Neural cell (in vitro differentiated cells): ENCODE results near the gene BMP15.

Experiments used
- CTCF ChIP-seq: fragments of 450-650 bp; IDR thresholded peaks from 2 replicates; pipeline ENCODE4 v1.5.1; 2014; ENCODE audit warnings: antibody characterized with exemption, mild to moderate bottlenecking, moderate library complexity; ENCODE audit not compliant: poor library complexity, severe bottlenecking
- EP300 ChIP-seq: fragments of 450-650 bp; conservative IDR thresholded peaks from 2 replicates; pipeline ENCODE4 v1.6.1; 2014; ENCODE audit warnings: antibody characterized with exemption, mild to moderate bottlenecking, moderate library complexity; ENCODE audit not compliant: poor library complexity, severe bottlenecking
- EZH2 ChIP-seq: fragments of 200-600, 300-800 bp; shearing (Covaris generic), sonication (generic); IDR thresholded peaks from 2 replicates; pipeline ENCODE4 v1.6.1; 2014; ENCODE audit warnings: antibody characterized with exemption, low read length, borderline replicate concordance, mild to moderate bottlenecking; ENCODE audit not compliant: insufficient read depth, poor library complexity, severe bottlenecking
- MXI1 ChIP-seq: fragments of 450-650 bp; conservative IDR thresholded peaks from 2 replicates; pipeline ENCODE4 v1.6.1; 2014; ENCODE audit warnings: antibody characterized with exemption, mild to moderate bottlenecking; ENCODE audit not compliant: poor library complexity, severe bottlenecking
- POLR2AphosphoS5 ChIP-seq: IDR thresholded peaks from 2 replicates; pipeline ENCODE4 v1.6.1; 2012
- RAD21 ChIP-seq: fragments of 450-650 bp; conservative IDR thresholded peaks from 2 replicates; pipeline ENCODE4 v1.6.1; 2014; ENCODE audit warnings: antibody characterized with exemption, mild to moderate bottlenecking, moderate library complexity
- REST ChIP-seq: IDR thresholded peaks from 2 replicates; pipeline ENCODE4 v1.6.1; 2012; ENCODE audit warnings: borderline replicate concordance
- TAF1 ChIP-seq: IDR thresholded peaks from 2 replicates; pipeline ENCODE4 v1.6.1; 2012; ENCODE audit warnings: low read depth

GRCh38 chrX:50871922-50872453 is 38.5 kb upstream of the BMP15 start:
- TF ChIP-seq POLR2AphosphoS5 (no peak), CTCF (no peak), EZH2 (no peak), TAF1 (no peak), EP300 (no peak), MXI1 (no peak), RAD21 (no peak), REST (no peak)
